Right atrium auricular region (tissue), 2 donors: ENCODE measurements around the gene DEPDC5. TPM values are rescaled to one million over a fixed set of nuclear protein-coding genes. Genes with fewer than 3 reads are reported as not detected.
"Not testable (repeated sequence)": the region's sequence is repeated elsewhere in the genome, so short reads cannot be mapped to it uniquely, and the experiment has no call there.

ENCODE experiments used
- DNase-seq: peaks from one replicate; pipeline ENCODE4 v3.0.0-alpha.2; 2019; ENCODE audit warnings: low spot score
- H3K27ac ChIP-seq, 2 donors: fragments of 200-600 bp; sonication (generic); 1 replicate in 1 of 2; 2 replicates in 1 of 2; pipeline ENCODE4 v1.5.1; 2016 to 2019
- H3K27me3 ChIP-seq, 2 donors: fragments of 200-600 bp; sonication (generic); one replicate each; pipeline versions ENCODE4 v1.5.1 to v1.6.0; 2017 to 2019
- H3K36me3 ChIP-seq: fragments of 200-600 bp; sonication (generic); one replicate; pipeline ENCODE4 v1.5.1; 2016
- H3K4me1 ChIP-seq, 2 donors: fragments of 200-600 bp; sonication (generic); one replicate each; pipeline versions ENCODE4 v1.5.1 to v1.6.0; 2017 to 2019
- H3K4me3 ChIP-seq, 2 donors: fragments of 200-600 bp; sonication (generic); 1 replicate in 1 of 2; 2 replicates in 1 of 2; pipeline ENCODE4 v1.5.1; 2017 to 2019; ENCODE audit warnings: mild to moderate bottlenecking in 1 of 2, moderate library complexity in 1 of 2
- H3K9me3 ChIP-seq, 2 donors: fragments of 200-600 bp; sonication (generic); one replicate each; pipeline ENCODE4 v1.5.1; 2019
- CTCF ChIP-seq, 2 donors: fragments of 200-600 bp; sonication (generic); IDR thresholded peaks; one replicate each; pipeline ENCODE4 v1.5.1; 2019; ENCODE audit warnings: antibody characterized with exemption in 2 of 2
- total RNA-seq, 2 donors: library from RNA; depleted of rRNA; stranded (reverse); fragments of >200 nt; gene quantifications; one replicate each; pipeline ENCODE4 v1.1.0, GENCODE V29; 2016

The DEPDC5 gene
- total RNA-seq, 2 donors from 2014 or later, result 7.0 to 8.6 TPM

- no peak overlapping the region for H3K4me3 ChIP-seq
- TF ChIP-seq CTCF (IDR thresholded peaks at IDR 0.05), result no peak
- no peaks in the 10 kb centered on the region for H3K9me3 ChIP-seq
- DNase-seq, result no peak
- H3K36me3 ChIP-seq, result peaks cover 66% of the 10 kb centered on the region
- no peaks in the 10 kb centered on the region for H3K4me1 ChIP-seq
- H3K27ac ChIP-seq, result no peak overlapping the region
- no peaks in the 10 kb centered on the region for H3K27me3 ChIP-seq
These were observed 11.0 kb downstream of the DEPDC5 start for GRCh38 chr22:31764785-31765184.

DNA sequence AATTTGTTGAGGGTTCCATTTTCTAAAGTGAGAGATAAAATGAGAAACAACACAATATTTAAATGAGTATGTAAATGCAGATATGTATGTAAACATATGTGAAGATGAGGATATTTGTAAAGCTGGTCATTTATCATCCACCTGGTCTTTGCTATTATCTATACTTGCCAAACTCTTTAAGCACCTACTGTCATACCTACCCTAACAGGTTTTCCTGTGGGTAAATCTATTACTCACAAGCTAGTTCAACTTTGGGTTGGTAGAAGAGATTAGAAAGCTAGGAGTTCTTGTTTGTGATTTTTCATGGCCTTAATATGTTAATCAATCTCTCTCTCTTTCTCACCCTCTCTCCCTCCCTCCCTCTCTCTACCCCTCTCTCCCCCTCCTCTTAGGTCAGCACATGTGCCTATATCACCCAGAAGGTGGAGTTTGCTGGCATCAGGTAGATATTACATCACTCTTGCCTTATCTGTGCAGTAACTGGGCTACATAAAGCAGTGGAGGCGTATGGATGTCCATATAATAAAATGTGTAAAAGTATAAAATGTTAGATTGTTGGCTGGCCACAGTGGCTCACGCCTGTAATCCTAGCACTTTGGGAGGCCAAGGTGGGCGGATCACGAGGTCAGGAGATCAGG is 14.7 kb downstream of the DEPDC5 start:
- Histone ChIP-seq H3K4me3 (no peak overlapping the region), H3K36me3 (peaks cover 70% of the 10 kb centered on the region), H3K27ac (no peak overlapping the region), H3K4me1 (no peaks in the 10 kb centered on the region), H3K9me3 (no peaks in the 10 kb centered on the region), H3K27me3 (no peaks in the 10 kb centered on the region)
- no peak for DNase-seq
- no peak for TF ChIP-seq CTCF (IDR thresholded peaks at IDR 0.05)

GRCh38 chr22:31773416-31773815 is 19.6 kb downstream of the DEPDC5 start:
- no peak for DNase-seq
- Histone ChIP-seq H3K27me3 (no peaks in the 10 kb centered on the region), H3K4me3 (no peak overlapping the region), H3K9me3 (no peaks in the 10 kb centered on the region), H3K4me1 (no peaks in the 10 kb centered on the region), H3K36me3 (peaks cover 41% of the 10 kb centered on the region), H3K27ac (no peak overlapping the region)
- no peak for TF ChIP-seq CTCF (IDR thresholded peaks at IDR 0.05)

DNA sequence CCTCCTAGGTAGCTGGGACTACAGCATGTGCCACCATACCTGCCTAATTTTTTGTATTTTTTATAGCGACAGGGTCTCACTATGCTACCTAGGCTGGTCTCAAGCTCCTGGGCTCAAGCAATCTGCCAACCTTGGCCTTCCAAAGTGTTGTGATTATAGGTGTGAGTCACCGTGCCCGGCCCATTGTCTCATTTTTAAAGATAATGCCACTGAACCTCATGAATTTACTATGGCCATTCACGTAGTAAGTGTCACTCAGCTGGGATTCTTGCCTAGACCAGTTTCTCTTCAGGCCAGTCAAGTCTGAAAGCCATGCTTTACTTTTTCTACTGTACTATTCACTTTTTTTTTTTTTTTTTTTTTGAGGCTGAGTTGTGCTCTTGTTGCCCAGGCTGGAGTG is 22.4 kb downstream of the DEPDC5 start:
- Histone ChIP-seq H3K36me3 (peaks cover 37% of the 10 kb centered on the region), H3K27me3 (no peaks in the 10 kb centered on the region), H3K4me1 (no peaks in the 10 kb centered on the region), H3K9me3 (no peaks in the 10 kb centered on the region), H3K27ac (no peak overlapping the region), H3K4me3 (no peak overlapping the region)
- DNase-seq, result no peak
- no peak for TF ChIP-seq CTCF (IDR thresholded peaks at IDR 0.05)

DNA sequence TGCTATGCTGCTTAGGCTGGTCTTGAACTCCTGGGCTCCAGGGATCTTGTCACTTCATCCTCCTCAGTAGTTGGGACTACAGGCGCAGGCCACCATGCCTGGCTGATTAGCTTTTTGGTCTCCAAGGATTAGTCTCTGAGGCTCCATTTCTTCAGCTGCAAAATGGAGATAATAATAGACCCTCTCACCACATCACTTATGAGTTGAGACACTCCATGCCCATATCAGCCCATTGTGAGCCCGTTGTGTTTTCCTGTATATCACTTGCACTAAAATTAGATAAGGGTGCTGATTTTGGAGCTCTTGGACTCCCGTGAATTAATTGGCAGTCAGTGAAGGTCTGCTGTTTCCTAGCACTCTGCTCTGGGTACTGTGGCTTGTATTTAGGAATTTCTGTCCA is 36.0 kb downstream of the DEPDC5 start:
- Histone ChIP-seq H3K27ac (no peak overlapping the region), H3K27me3 (no peaks in the 10 kb centered on the region), H3K9me3 (no peaks in the 10 kb centered on the region), H3K36me3 (peaks cover 4% of the 10 kb centered on the region), H3K4me3 (no peak overlapping the region), H3K4me1 (peaks cover 0 to 7% of the 10 kb centered on the region in 2 donors)
- DNase-seq, result no peak
- TF ChIP-seq CTCF (IDR thresholded peaks at IDR 0.05), result no peak

DNA sequence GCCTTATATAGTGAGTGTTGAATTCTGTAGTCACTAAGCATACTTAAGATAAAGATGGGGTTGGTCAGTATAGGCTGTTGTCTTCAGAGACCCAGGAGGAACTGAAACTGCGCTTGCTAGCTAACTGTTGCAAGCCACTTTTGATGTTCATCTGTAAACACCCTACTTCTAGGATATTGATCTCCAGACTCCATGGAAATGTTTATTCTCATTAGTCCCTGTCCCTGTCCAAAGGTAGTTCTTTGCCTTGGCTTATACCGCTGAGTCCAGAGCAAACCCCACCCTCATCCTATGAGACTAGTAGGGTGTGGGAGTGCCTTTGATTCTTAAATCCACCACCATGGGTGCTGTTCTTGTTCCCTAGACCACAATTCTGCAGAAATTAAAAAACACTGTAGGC is 36.4 kb downstream of the DEPDC5 start:
- Histone ChIP-seq H3K27me3 (no peaks in the 10 kb centered on the region), H3K9me3 (no peaks in the 10 kb centered on the region), H3K36me3 (peaks cover under 1% of the 10 kb centered on the region), H3K4me3 (no peak overlapping the region), H3K27ac (no peak overlapping the region), H3K4me1 (peaks cover 0 to 7% of the 10 kb centered on the region in 2 donors)
- no peak for TF ChIP-seq CTCF (IDR thresholded peaks at IDR 0.05)
- no peak for DNase-seq

DNA sequence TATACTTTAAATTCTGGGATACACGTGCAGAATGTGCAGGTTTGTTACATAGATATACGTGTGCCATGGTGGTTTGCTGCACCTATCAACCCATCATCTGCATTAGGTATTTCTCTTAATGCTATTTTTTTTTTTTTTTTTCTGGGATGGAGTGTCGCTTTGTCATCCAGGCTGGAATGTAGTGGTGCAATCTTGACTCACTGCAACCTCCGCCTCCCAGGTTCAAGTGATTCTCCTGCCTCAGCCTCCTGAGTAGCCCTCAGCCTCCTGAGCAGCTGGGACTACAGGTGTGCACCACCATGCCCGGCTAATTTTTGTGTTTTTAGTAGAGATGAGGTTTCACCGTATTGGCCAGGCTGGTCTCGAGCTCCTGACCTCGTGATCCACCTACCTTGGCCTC is 45.5 kb downstream of the DEPDC5 start:
- not testable (repeated sequence) for H3K27me3 ChIP-seq, H3K4me1 ChIP-seq, H3K9me3 ChIP-seq, DNase-seq, H3K27ac ChIP-seq, H3K4me3 ChIP-seq
- H3K36me3 ChIP-seq, result peaks cover 65% of the 10 kb centered on the region
